H1 (cell line): ENCODE results near the gene DGUOK. TPM values are rescaled to one million over a fixed set of nuclear protein-coding genes. Genes with fewer than 3 reads are reported as not detected.
A peak's percentile ranks its signal among the peaks of the same experiment; 100 is the strongest.

ENCODE experiments used
- CTCF ChIA-PET: fragments of 300-600 bp; sonication (Branson Sonifier 250); formaldehyde crosslinking; loops from one replicate; lab custom pipeline; 2021; ENCODE audit not compliant: partially characterized antibody; lab: Charles Lee
- POLR2A ChIA-PET: fragments of 300-600 bp; sonication (Branson Sonifier 250); formaldehyde crosslinking; loops from one replicate; lab custom pipeline; 2021; ENCODE audit warnings: inconsistent platforms; ENCODE audit not compliant: partially characterized antibody; lab: Charles Lee
- DNase-seq, 2 experiments: peaks; one replicate each; pipeline versions ENCODE4 v3.0.0 to v3.0.0-alpha.2; 2010 to 2022; ENCODE audit warnings: low spot score in 2 of 2, low read depth in 1 of 2, mixed read lengths in 1 of 2
- FAIRE-seq: peaks from 2 replicates; lab custom pipeline; 2011; peaks lifted over from hg19 to GRCh38; lab: Jason Lieb, UNC
- H2AFZ ChIP-seq: 2 replicates; pipeline ENCODE4 v1.8.1; 2012; ENCODE audit warnings: low read length, inconsistent platforms
- H2AK5ac ChIP-seq: 2 replicates; pipeline ENCODE4 v1.6.1; 2013; ENCODE audit warnings: low read depth, low read length
- H2BK120ac ChIP-seq: replicated peaks from 2 replicates; pipeline ENCODE3; 2013; ENCODE audit warnings: low read depth, low read length, inconsistent platforms
- H2BK12ac ChIP-seq: 2 replicates; pipeline ENCODE4 v1.6.1; 2013; ENCODE audit warnings: low read depth, low read length
- H2BK15ac ChIP-seq: 2 replicates; pipeline ENCODE4 v1.6.1; 2013; ENCODE audit warnings: low read length
- H2BK20ac ChIP-seq: 2 replicates; pipeline ENCODE4 v1.6.1; 2013; ENCODE audit warnings: low read length
- H2BK5ac ChIP-seq: 2 replicates; pipeline ENCODE4 v1.6.1; 2013; ENCODE audit warnings: low read depth, low read length
- H3K14ac ChIP-seq: 2 replicates; pipeline ENCODE4 v1.6.1; 2013; ENCODE audit warnings: inconsistent platforms; ENCODE audit not compliant: insufficient read length
- H3K18ac ChIP-seq: 2 replicates; pipeline ENCODE4 v1.6.1; 2013; ENCODE audit warnings: low read length; ENCODE audit errors: extremely low read depth
- H3K23ac ChIP-seq: 2 replicates; pipeline ENCODE4 v1.6.1; 2013; ENCODE audit warnings: inconsistent platforms; ENCODE audit not compliant: insufficient read length
- H3K23me2 ChIP-seq: 2 replicates; pipeline ENCODE4 v1.6.1; 2013; ENCODE audit warnings: low read depth, low read length
- H3K27ac ChIP-seq: 2 replicates; pipeline ENCODE4 v1.6.1; 2011; ENCODE audit warnings: low read depth, low read length, inconsistent platforms
- H3K27me3 ChIP-seq, 4 experiments: replicated peaks in 1 of 4; 1 replicate in 1 of 4; 2 replicates in 3 of 4; pipeline versions ENCODE4 v1.6.1 to v1.8.1; 2011 to 2013; ENCODE audit warnings: low read length in 3 of 4, mild to moderate bottlenecking in 3 of 4, inconsistent platforms in 2 of 4, mixed read lengths in 2 of 4, moderate library complexity in 1 of 4; ENCODE audit not compliant: control insufficient read depth in 3 of 4, insufficient read depth in 3 of 4; ENCODE audit errors: extremely low read depth in 1 of 4
- H3K36me3 ChIP-seq, 4 experiments: 2 replicates each; pipeline versions ENCODE4 v1.6.1 to v1.8.1; 2011 to 2013; ENCODE audit warnings: mild to moderate bottlenecking in 4 of 4, low read length in 3 of 4, moderate library complexity in 2 of 4, control low read depth in 1 of 4, inconsistent platforms in 1 of 4; ENCODE audit not compliant: insufficient read depth in 4 of 4, control insufficient read depth in 2 of 4
- H3K4ac ChIP-seq: replicated peaks from 2 replicates; pipeline ENCODE3; 2013; ENCODE audit warnings: low read length, low read depth, mixed read lengths, inconsistent platforms; ENCODE audit not compliant: insufficient read length
- H3K4me1 ChIP-seq, 4 experiments: replicated peaks in 1 of 4; 1 replicate in 1 of 4; 2 replicates in 3 of 4; pipeline versions ENCODE4 v1.6.1 to v1.8.1; 2011 to 2013; ENCODE audit warnings: low read length in 3 of 4, inconsistent platforms in 2 of 4, mixed read lengths in 1 of 4; ENCODE audit not compliant: insufficient read depth in 4 of 4, control insufficient read depth in 3 of 4
- H3K4me2 ChIP-seq, 2 experiments: 2 replicates each; pipeline versions ENCODE4 v1.6.1 to v1.8.1; 2011 to 2013; ENCODE audit warnings: low read depth in 2 of 2, low read length in 2 of 2, control low read depth in 1 of 2, inconsistent platforms in 1 of 2, mild to moderate bottlenecking in 1 of 2; ENCODE audit not compliant: insufficient read depth in 1 of 2
- H3K4me3 ChIP-seq, 4 experiments: fragments of 200-600, 300-600 bp in 1 of 4; sonication (generic), shearing (Covaris generic), sonication (Bioruptor Twin) in 1 of 4; 2 replicates each; pipeline versions ENCODE4 v1.5.1 to v1.8.1; 2011 to 2016; ENCODE audit warnings: low read length in 4 of 4, low read depth in 3 of 4, control low read depth in 2 of 4, inconsistent platforms in 2 of 4, mild to moderate bottlenecking in 2 of 4, mixed read lengths in 1 of 4, moderate library complexity in 1 of 4; ENCODE audit not compliant: insufficient read depth in 2 of 4; ENCODE audit errors: extremely low read depth in 1 of 4
- H3K56ac ChIP-seq: replicated peaks from 2 replicates; pipeline ENCODE3; 2013; ENCODE audit warnings: low read depth, mild to moderate bottlenecking, mixed read lengths, low read length, inconsistent platforms; ENCODE audit not compliant: insufficient read length
- H3K79me1 ChIP-seq: 2 replicates; pipeline ENCODE4 v1.6.1; 2013; ENCODE audit warnings: low read depth, low read length, control low read depth
- H3K79me2 ChIP-seq, 2 experiments: 2 replicates each; pipeline versions ENCODE4 v1.6.1 to v1.8.1; 2012 to 2013; ENCODE audit warnings: low read length in 2 of 2, mild to moderate bottlenecking in 2 of 2, inconsistent platforms in 1 of 2; ENCODE audit not compliant: insufficient read depth in 2 of 2, control insufficient read depth in 1 of 2
- H3K9ac ChIP-seq, 4 experiments: replicated peaks in 1 of 4; 1 replicate in 1 of 4; 2 replicates in 3 of 4; pipeline versions ENCODE4 v1.6.1 to v1.8.1; 2011 to 2013; ENCODE audit warnings: low read depth in 3 of 4, low read length in 3 of 4, control low read depth in 2 of 4, mild to moderate bottlenecking in 2 of 4, moderate library complexity in 2 of 4, inconsistent platforms in 1 of 4; ENCODE audit errors: extremely low read depth in 1 of 4
- H3K9me3 ChIP-seq, 2 experiments: 2 replicates each; pipeline versions ENCODE4 v1.6.1 to v1.8.1; 2012 to 2013; ENCODE audit warnings: mild to moderate bottlenecking in 2 of 2, moderate library complexity in 2 of 2, control low read depth in 1 of 2, inconsistent platforms in 1 of 2, low read depth in 1 of 2, low read length in 1 of 2, mixed read lengths in 1 of 2; ENCODE audit not compliant: insufficient read depth in 2 of 2
- H4K20me1 ChIP-seq, 2 experiments: replicated peaks in 1 of 2; 2 replicates each; pipeline versions ENCODE3 to v1.8.1; 2011 to 2013; ENCODE audit warnings: inconsistent platforms in 2 of 2, low read length in 2 of 2, mild to moderate bottlenecking in 1 of 2; ENCODE audit not compliant: insufficient read depth in 2 of 2, control insufficient read depth in 1 of 2
- H4K5ac ChIP-seq: 2 replicates; pipeline ENCODE4 v1.6.1; 2013; ENCODE audit warnings: low read length, low read depth, mixed read lengths, inconsistent platforms; ENCODE audit not compliant: insufficient read length
- H4K8ac ChIP-seq: 2 replicates; pipeline ENCODE4 v1.8.0; 2013; ENCODE audit warnings: mild to moderate bottlenecking, moderate library complexity, low read length, inconsistent platforms; ENCODE audit not compliant: insufficient read depth; ENCODE audit errors: extremely low read depth
- H4K91ac ChIP-seq: replicated peaks from 2 replicates; pipeline ENCODE3; 2013; ENCODE audit warnings: low read length, mixed read lengths, inconsistent platforms; ENCODE audit not compliant: insufficient read length
- JUND ChIP-seq: IDR thresholded peaks from 2 replicates; pipeline ENCODE4 v1.6.1; 2011; ENCODE audit warnings: mild to moderate bottlenecking, improper control_type of control experiment, low read length
- RAD21 ChIP-seq, 2 experiments: IDR thresholded peaks in 1 of 2; conservative IDR thresholded peaks in 1 of 2; 2 replicates each; pipeline ENCODE4 v1.6.1; 2011; ENCODE audit warnings: low read depth in 2 of 2, low read length in 2 of 2, improper control_type of control experiment in 1 of 2, inconsistent platforms in 1 of 2, mild to moderate bottlenecking in 1 of 2, moderate library complexity in 1 of 2
- SIN3A ChIP-seq, 2 experiments: IDR thresholded peaks in 1 of 2; conservative IDR thresholded peaks in 1 of 2; 2 replicates each; pipeline ENCODE4 v1.6.1; 2011 to 2012; ENCODE audit warnings: low read length in 2 of 2, improper control_type of control experiment in 1 of 2, low read depth in 1 of 2, mild to moderate bottlenecking in 1 of 2
- WGBS, 2 experiments: shearing (Covaris generic) in 1 of 2; methylation state at CpG; one replicate each; pipeline versions ENCODE4 v1.1.6 to v1.1.7; 2013 to 2015; ENCODE audit warnings: low lambda C conversion rate in 2 of 2, mixed read lengths in 2 of 2, inconsistent platforms in 1 of 2, low coverage in 1 of 2, missing lambda C conversion rate in 1 of 2; ENCODE audit not compliant: insufficient replicate concordance in 2 of 2, insufficient coverage in 1 of 2, insufficient read length in 1 of 2; ENCODE audit errors: extremely low coverage in 1 of 2, missing lambda C conversion rate in 1 of 2; 5-methylcytosine and 5-hydroxymethylcytosine counted together
- polyA plus RNA-seq, 7 experiments: library from polyadenylated mRNA; depleted of rRNA in 3 of 7; stranded (reverse) in 5 of 7; unstranded in 2 of 7; fragments of >200 nt in 5 of 7; fragments of 200-250 nt in 2 of 7; gene quantifications; 1 replicate in 5 of 7; 2 replicates in 1 of 7; 4 replicates in 1 of 7; pipeline versions ENCODE4 v1.2.1 to v1.2.3, GENCODE V29; 2011 to 2013; ENCODE audit warnings: missing spikeins in 2 of 7, mixed read lengths in 2 of 7
- total RNA-seq: library from RNA; stranded (reverse); fragmentation: NEBNext Ultra II Directional; extraction: Animal tissue kit (Norgen Biotek cat#: 25700); gene quantifications from 2 replicates; pipeline ENCODE4 v1.2.1, GENCODE V29; 2021
- TF ChIP-seq, protein P1 (sequence below): IDR thresholded peaks from 2 replicates; pipeline ENCODE4 v1.6.1; 2011; ENCODE audit warnings: low read depth, mild to moderate bottlenecking, low read length; ENCODE audit not compliant: insufficient read depth

The DGUOK gene
- total and polyA plus RNA-seq, 2 of the 8 experiments (the other 6 are each of a cell fraction or from before 2014, with no cell fraction given) = 110 to 168 TPM

DNA sequence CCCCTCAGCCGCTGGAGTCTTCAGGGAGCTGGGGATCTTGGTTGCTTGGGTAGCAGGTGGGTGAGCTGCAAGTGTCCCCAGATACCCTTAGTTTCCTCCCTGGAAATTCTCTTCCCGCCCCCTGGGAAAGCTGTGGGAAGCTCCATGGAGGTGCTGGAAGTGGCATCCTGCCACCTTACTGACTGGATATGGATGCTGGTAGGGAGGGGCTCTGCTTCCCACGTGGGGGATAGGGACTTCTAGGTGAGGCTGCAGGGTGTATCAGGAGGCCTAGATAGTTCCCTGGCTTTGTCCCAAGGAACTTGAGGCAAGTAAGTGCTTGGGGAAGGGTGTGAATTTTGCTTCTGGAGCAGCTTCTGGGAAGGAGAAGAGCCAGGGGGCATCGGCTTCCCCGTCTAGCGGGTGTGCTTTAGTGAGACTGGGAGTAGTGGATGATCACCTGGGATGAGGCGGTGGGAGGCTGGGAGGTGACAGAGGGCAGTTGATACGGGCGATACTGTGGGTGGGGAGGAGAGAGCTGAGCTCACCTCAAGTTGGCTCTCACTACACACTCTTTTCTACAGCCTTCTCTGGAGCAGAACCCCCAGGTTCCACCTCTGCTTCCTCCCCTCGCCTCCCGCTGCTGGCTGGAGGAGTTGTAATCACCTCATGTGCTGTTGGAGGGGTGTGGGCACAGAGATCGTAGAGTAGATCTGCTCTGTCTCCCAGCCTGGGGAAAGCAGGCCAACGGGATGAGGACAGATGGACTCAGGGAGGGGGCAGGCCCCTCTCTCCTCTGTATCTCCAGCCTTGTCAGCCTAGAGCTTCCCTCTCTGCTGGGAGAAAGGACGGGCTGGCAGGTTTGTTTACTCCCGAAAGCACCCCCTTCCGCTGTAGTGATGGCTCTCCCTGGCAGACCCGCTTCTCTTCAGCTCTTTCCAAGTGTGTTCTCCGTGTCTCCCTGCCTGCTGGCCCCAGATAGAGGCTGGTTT lies 77.8 kb downstream of the DGUOK start:
- H3K36me3 ChIP-seq = peaks cover 0 to 4% (median 0%) of the 10 kb centered on the region in 4 experiments; a peak in 1 of 8 replicates
- POLR2A ChIA-PET = interaction anchor here (0.6 to 11.4 kb wide), 10 partner anchors 9 to 387 kb away, joined by 3 to 94 read pairs (median 4); partner anchors contain the start of gene TET3
- H3K9ac ChIP-seq = no peak overlapping the region; a peak in 1 of 7 replicates
- no peak overlapping the region for H3K4ac ChIP-seq
- no peak for FAIRE-seq
- no peak for DNase-seq
- no peak overlapping the region for H2BK120ac ChIP-seq
- no peak overlapping the region for H3K23ac ChIP-seq
- peaks cover 18 to 30% of the 10 kb centered on the region in 2 experiments for H4K20me1 ChIP-seq
- H2AFZ ChIP-seq = no peak overlapping the region
- WGBS, 2 experiments = 82% methylated on average over 17 of the region's 18 CpGs; no CpG with 5 or more reads in 1 of the 2 experiments
- H3K56ac ChIP-seq = no peak overlapping the region
- H3K79me1 ChIP-seq = peaks cover 32% of the 10 kb centered on the region
- peaks cover 2% of the 10 kb centered on the region; the same call in 1 of the 2 replicates for H3K23me2 ChIP-seq
- no peak overlapping the region for H2BK20ac ChIP-seq
- TF ChIP-seq JUND (no peak), RAD21 (IDR thresholded peaks at IDR 0.05 in 1 of 2, conservative IDR thresholded peaks at IDR 0.05 in 1 of 2; ENCODE audit: low read depth in 2 of 2, low read length in 2 of 2) (no peak), SIN3A (conservative IDR thresholded peaks at IDR 0.05 in 1 of 2, IDR thresholded peaks at IDR 0.05 in 1 of 2; ENCODE audit: low read depth in 1 of 2, low read length in 2 of 2) (no peak)
- TF ChIP-seq, protein P1, sequence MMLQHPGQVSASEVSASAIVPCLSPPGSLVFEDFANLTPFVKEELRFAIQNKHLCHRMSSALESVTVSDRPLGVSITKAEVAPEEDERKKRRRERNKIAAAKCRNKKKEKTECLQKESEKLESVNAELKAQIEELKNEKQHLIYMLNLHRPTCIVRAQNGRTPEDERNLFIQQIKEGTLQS = no peak
- H3K14ac ChIP-seq = no peak overlapping the region
- H3K79me2 ChIP-seq = peaks cover 0 to 81% of the 10 kb centered on the region in 2 experiments; a peak in 2 of 4 replicates
- H4K5ac ChIP-seq = no peak overlapping the region
- no peak overlapping the region for H4K8ac ChIP-seq
- H3K27ac ChIP-seq = no peak overlapping the region
- H3K18ac ChIP-seq = 0 out of 2 replicates have a peak overlapping the region, but pooled peaks have one; percentile 38
- peak overlapping the region in 1 of 4 experiments; percentile 87; a peak in 3 of 8 replicates for H3K4me3 ChIP-seq
- H3K4me2 ChIP-seq = peak overlapping the region; percentile 78 to 81
- CTCF ChIA-PET = interaction anchor here (0.8 to 1.6 kb wide), 11 partner anchors 9 to 134 kb away, joined by 3 to 6 read pairs (median 4); no protein-coding TSS in a partner anchor
- H2BK12ac ChIP-seq = peak overlapping the region; percentile 60; the same call in 1 of the 2 replicates
- H4K91ac ChIP-seq = no peak overlapping the region
- H3K4me1 ChIP-seq = peaks cover 18 to 41% (median 30%) of the 10 kb centered on the region in 4 experiments
- 0 out of 2 replicates have a peak overlapping the region, but pooled peaks have one; percentile 69 for H2AK5ac ChIP-seq
- no peaks in the 10 kb centered on the region for H3K9me3 ChIP-seq
- no peak overlapping the region for H2BK15ac ChIP-seq
- no peaks in the 10 kb centered on the region for H3K27me3 ChIP-seq
- H2BK5ac ChIP-seq = peak overlapping the region; percentile 83
